Measurements from ENCODE around the gene CREB5.

DNA sequence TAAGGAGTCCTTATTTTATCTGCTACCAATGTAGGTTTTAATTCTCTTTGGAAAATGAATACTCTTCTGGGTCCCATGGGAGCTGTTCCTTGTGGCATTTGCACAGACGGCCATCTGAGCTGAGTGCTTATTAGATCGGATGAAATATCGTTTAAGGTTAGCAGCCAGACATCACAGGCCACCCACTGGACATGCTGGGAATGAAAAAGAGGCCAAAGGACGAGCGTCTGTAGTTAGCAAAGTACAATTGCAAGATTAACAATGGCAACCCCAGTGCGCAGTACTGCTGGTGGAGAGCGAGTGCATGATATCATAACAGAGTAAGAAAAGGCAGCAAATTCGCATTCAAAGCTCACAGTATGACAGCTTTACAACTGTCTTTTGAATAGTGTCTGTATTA, 28.3 kb upstream of the CREB5 start:
- no peak for TF ChIP-seq POLR2A (IDR thresholded peaks at IDR 0.05)
- TF ChIP-seq, protein P1, sequence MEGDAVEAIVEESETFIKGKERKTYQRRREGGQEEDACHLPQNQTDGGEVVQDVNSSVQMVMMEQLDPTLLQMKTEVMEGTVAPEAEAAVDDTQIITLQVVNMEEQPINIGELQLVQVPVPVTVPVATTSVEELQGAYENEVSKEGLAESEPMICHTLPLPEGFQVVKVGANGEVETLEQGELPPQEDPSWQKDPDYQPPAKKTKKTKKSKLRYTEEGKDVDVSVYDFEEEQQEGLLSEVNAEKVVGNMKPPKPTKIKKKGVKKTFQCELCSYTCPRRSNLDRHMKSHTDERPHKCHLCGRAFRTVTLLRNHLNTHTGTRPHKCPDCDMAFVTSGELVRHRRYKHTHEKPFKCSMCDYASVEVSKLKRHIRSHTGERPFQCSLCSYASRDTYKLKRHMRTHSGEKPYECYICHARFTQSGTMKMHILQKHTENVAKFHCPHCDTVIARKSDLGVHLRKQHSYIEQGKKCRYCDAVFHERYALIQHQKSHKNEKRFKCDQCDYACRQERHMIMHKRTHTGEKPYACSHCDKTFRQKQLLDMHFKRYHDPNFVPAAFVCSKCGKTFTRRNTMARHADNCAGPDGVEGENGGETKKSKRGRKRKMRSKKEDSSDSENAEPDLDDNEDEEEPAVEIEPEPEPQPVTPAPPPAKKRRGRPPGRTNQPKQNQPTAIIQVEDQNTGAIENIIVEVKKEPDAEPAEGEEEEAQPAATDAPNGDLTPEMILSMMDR (IDR thresholded peaks at IDR 0.05), result no peak
- TF ChIP-seq EP300 (IDR thresholded peaks at IDR 0.05), result no peak
- no peak for TF ChIP-seq POLR2AphosphoS5 (IDR thresholded peaks at IDR 0.05)
